K562 (cell line): ENCODE measurements around the gene PNPLA7. TPM values are rescaled to one million over a fixed set of nuclear protein-coding genes. Genes with fewer than 3 reads are reported as not detected.

Experiments used
- CXXC5 ChIP-seq: fragments of 250-450 bp; sonication (Bioruptor Pico); IDR thresholded peaks from 2 replicates; pipeline ENCODE4 v1.8.0; 2022; ENCODE audit warnings: inconsistent platforms, mild to moderate bottlenecking, moderate library complexity
- L3MBTL2 ChIP-seq: fragments of 450-650 bp; IDR thresholded peaks from 2 replicates; pipeline ENCODE4 v1.6.1; 2016; ENCODE audit warnings: mild to moderate bottlenecking, moderate library complexity
- LARP7 ChIP-seq: fragments of 450-650 bp; IDR thresholded peaks from 2 replicates; pipeline ENCODE4 v1.6.1; 2016
- MTF1 ChIP-seq: fragments of 250-450 bp; sonication (Bioruptor Pico); IDR thresholded peaks from 2 replicates; pipeline ENCODE4 v1.9.0; 2021; ENCODE audit warnings: moderate library complexity, mild to moderate bottlenecking, inconsistent platforms, borderline replicate concordance
- NFRKB ChIP-seq: fragments of 450-650 bp; IDR thresholded peaks from 2 replicates; pipeline ENCODE4 v1.6.1; 2016; ENCODE audit warnings: low read depth
- REST ChIP-seq, 2 experiments: fragments of 450-650 bp; formaldehyde crosslinking in 1 of 2; IDR thresholded peaks; 2 replicates each; pipeline versions ENCODE4 v1.4.0 to v1.6.1; 2014 to 2020; ENCODE audit warnings: mild to moderate bottlenecking in 2 of 2, borderline replicate concordance in 1 of 2, low read depth in 1 of 2
- VEZF1 ChIP-seq: fragments of 200-800 bp; sonication (Bioruptor generic); IDR thresholded peaks from 2 replicates; pipeline ENCODE4 v1.6.1; 2017; ENCODE audit warnings: missing genetic modification characterization, missing compliant biosample characterization
- ZBTB12 ChIP-seq: fragments of 250-450 bp; sonication (Bioruptor Pico); IDR thresholded peaks from 2 replicates; pipeline ENCODE4 v1.4.0; 2020
- ZBTB7A ChIP-seq: IDR thresholded peaks from 2 replicates; pipeline ENCODE4 v1.6.1; 2011; ENCODE audit warnings: low read depth, mild to moderate bottlenecking, low read length, moderate library complexity, borderline replicate concordance; ENCODE audit not compliant: control insufficient read depth
- ZNF449 ChIP-seq: fragments of 250-450 bp; sonication (Bioruptor Pico); IDR thresholded peaks from 2 replicates; pipeline ENCODE4 v1.8.0; 2022; ENCODE audit warnings: moderate library complexity, mild to moderate bottlenecking, inconsistent platforms
- ZNF586 ChIP-seq: fragments of 450-650 bp; formaldehyde crosslinking; conservative IDR thresholded peaks from 2 replicates; pipeline ENCODE4 v1.4.0; 2020; ENCODE audit warnings: mild to moderate bottlenecking, moderate library complexity
- polyA plus RNA-seq, 8 experiments: library from polyadenylated mRNA; depleted of rRNA in 4 of 8; stranded (reverse) in 5 of 8; unstranded in 3 of 8; fragments of >200 nt; fragmentation: Nextera tagmentation in 2 of 8; fragmentation: Illumina TruSeq in 1 of 8; extraction: Ambion mirVana in 2 of 8; extraction: Trizol in 1 of 8; gene quantifications; 2 replicates each; pipeline versions ENCODE4 v1.2.1 to v1.2.3, GENCODE V29; 2011 to 2014; ENCODE audit warnings: inconsistent platforms in 1 of 8, missing spikeins in 1 of 8
- total RNA-seq, 7 experiments: library from RNA; depleted of rRNA in 6 of 7; stranded (reverse); fragments of >200 nt in 6 of 7; fragmentation: Illumina TruSeq in 2 of 7; extraction: Trizol in 2 of 7; gene quantifications; 2 replicates each; pipeline versions ENCODE4 v1.2.1 to v1.2.3, GENCODE V29; 2011 to 2021; ENCODE audit warnings: low replicate concordance in 1 of 7
- TF ChIP-seq, protein P1 (sequence below): sonication (generic); formaldehyde crosslinking; IDR thresholded peaks from 2 replicates; pipeline ENCODE4 v1.8.0; 2022; ENCODE audit warnings: missing genetic modification reagents, mild to moderate bottlenecking, borderline replicate concordance

The PNPLA7 gene
- total and polyA plus RNA-seq, 9 of the 15 experiments (the other 6 are each of a cell fraction or from before 2014, with no cell fraction given): 0.01 to 0.85 (median 0.19) TPM; not detected in 1

DNA sequence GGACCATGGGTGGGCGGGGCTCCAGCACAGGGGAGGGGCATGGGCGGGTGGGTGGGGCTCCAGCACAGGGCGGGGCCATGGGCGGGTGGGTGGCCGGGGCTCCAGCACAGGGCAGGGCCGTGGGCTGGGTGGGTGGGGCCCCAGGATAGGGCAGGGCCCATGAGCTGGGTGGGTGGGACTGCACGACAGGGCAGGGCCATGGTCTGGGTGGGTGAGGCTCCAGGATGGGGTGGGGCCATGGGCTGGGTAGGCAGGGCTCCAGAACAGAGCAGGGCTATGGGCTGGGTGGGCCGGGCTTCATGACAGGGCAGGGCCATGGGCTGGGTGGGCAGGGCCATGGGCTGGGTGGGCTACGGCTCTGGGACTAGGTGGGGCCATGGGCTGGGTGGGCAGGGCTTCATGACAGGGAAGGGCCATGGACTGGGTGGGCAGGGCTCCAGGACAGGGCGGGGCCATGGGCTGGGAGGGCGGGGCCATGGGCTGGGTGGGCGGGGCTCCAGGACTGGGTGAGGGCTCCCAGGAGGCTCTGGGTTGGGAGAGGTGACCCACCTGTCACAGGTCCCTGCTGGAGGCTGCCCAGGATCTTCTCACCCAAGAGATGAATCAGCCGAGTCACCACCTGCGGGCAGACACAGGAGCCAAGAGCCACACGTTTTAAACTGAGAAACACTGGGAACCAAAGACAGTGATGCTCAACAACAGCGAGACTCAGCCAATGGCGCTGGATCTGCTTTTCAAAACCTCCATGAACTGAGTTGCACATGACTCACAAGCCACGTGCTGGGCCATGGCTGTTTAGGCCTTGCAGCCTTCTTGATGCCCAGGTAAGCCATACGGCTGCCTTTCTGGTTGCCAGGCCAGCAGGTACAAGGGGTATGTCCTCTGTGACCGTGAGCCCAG lies 57.5 kb downstream of the PNPLA7 start (continued):
- TF ChIP-seq ZBTB7A (peak; percentile 77; the same call in 1 of the 2 replicates), ZNF586 (CRISPR knock-in tag) (no peak), CXXC5 (CRISPR knock-in tag) (no peak), MTF1 (no peak), VEZF1 (CRISPR knock-in tag) (peak; percentile 78), NFRKB (no peak), L3MBTL2 (peak; percentile 81), ZNF449 (no peak), ZBTB12 (CRISPR knock-in tag) (no peak), LARP7 (no peak), REST (IDR thresholded peaks at IDR 0.05; ENCODE audit: borderline replicate concordance) (no peak), REST (CRISPR knock-in tag; IDR thresholded peaks at IDR 0.05; ENCODE audit: low read depth) (no peak)
- TF ChIP-seq, protein P1, sequence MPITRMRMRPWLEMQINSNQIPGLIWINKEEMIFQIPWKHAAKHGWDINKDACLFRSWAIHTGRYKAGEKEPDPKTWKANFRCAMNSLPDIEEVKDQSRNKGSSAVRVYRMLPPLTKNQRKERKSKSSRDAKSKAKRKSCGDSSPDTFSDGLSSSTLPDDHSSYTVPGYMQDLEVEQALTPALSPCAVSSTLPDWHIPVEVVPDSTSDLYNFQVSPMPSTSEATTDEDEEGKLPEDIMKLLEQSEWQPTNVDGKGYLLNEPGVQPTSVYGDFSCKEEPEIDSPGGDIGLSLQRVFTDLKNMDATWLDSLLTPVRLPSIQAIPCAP: no peak
